ENCODE results near the gene CCDC38.
A peak's percentile ranks its signal among the peaks of the same experiment; 100 is the strongest.

The CCDC38 gene

DNA sequence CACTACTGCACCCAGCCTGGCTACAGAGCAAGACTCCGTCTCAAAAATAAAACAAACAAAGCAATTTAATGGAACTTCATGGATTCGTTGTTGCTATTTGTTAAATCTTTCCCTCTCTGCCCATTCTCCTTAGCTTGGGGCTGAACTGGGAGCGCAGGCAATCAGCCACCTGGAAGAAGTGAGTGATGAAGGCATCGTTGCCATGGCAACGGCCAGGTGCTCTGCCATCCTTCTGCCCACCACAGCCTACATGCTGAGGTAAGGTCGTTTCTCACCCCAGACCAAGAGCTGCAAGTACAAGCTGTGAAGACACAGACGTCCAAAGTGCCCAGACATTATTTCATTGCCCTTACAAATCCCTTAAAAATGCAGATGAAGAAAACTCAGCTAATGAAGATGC lies 19.8 kb upstream of the CCDC38 start:
- no peak for DNase-seq

DNA sequence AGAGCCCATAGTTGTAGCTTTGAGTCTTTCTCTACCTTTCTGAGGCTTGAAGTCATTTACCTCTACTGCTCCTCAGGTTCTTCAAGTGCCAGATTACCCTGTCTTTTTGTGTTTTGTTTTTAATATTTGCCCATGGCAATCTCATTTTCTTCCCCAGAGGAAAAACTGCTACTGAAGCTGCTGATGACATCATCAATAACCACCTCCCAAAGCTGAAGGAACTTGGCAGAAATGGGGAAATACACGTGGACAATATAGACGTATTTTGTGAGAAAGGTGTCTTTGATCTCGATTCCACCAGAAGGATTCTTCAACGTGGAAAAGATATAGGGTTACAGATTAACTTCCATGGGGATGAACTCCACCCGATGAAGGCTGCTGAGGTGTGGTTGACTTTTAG lies 17.8 kb upstream of the CCDC38 start:
- DNase-seq: no peak

DNA sequence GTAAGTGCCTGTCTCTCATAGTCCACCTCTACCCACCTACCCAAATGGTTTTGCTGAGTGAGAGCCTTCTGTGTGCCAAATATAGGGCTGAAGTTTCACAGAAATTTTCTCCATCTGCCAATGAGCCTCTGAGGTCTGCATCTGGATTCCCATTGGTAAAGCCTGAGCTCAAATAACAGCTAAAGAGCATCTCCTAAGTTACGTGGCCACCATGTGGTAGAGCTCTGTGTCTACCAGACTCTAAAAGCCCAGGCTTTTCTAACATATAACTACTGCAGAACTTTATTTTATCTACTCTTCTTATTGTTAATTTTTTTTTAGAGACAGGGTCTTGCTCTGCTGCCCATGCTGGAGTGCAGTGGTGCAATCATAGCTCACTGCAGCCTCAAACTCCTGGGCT lies 16.7 kb upstream of the CCDC38 start:
- no peak for DNase-seq

DNA sequence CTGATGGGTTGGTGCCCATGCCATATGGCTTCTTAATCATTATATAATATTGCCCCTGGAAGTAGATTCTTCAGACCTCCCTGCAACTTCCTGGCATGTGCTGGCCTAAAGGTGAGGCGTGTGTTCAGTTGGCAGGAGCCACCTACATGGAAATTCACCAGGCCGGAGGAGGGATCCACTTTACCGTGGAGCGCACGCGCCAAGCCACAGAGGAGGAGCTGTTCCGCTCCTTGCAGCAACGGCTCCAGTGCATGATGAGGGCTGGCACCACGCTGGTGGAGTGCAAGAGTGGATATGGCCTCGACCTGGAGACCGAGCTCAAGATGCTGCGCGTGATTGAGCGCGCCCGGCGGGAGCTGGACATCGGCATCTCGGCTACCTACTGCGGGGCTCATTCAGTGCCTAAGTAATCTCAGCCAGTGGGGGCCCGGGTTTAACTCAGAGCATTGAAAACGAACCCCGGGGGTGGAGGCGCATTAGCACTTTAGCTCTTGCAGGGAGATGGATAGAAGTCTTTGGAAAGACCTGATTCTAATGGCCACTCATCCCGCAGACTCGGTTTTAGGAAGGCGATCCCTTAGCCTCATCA lies 14.2 kb upstream of the CCDC38 start:
- peak in 1 of 51 donors; percentile 1 for DNase-seq

DNA sequence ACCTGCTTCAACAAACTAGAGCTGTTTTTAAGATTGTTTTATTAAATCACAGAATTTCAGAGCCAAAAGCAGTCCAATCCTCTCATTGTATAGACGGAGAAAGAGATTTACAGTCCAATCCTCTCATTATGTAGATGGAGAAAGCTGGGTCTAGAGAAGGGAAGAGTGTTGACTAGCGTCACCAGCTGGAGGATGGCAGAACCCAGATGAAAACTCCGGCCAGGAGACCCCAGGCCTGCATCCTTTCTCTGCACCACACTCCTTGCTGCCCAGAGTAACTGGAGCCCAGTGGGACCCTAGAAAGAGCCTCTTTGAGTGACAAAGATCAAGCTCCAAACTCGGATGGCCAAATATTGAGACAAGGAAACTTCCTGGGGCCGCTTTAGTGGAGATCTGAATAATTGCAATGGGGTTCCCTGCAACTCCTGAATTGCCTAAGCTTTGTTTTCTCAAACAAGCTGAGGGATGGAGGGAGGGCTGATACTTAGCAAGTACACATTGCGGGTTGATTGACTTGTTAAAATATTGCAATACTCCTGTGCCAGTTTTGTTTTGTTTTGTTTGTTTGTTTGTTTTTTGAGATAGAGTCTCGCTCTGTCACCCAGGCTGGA lies 13.2 kb upstream of the CCDC38 start:
- DNase-seq: no peak

DNA sequence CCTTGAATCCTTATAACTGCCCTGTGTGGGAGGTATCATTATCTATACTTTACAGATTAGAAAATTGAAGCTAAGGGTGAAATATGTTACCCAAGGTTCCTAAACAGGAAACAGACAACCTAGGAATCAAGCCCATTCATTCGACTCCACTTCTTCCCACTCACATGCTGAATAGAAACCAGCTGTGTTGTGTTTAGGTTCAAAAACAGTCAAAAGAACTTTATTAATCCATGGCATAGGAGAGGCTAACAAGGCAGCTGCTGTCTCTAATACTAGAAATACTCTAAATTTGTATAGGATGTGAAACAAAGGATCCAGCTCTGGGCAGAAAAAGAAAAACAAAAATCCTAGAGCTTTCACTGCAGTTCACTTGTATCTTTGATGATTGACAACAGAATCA lies 10.6 kb upstream of the CCDC38 start:
- DNase-seq: no peak

DNA sequence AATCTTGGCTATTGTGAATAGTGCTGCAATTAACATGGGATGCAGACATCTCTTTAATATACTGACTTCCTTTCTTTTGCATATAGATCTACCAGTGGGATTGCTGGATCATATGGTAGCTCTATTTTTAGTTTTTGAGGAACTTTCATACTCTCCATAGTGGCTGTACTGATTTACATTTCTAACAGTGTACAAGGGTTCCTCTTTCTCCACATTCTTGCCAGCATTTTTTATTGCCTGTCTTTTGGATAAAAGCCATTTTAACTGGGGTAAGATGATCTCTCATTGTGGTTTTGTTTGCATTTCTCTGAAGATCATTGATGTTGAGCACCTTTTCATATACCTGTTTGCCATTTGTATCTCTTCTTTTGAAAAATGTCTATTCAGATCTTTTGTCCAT lies 9.1 kb upstream of the CCDC38 start:
- no peak for DNase-seq

DNA sequence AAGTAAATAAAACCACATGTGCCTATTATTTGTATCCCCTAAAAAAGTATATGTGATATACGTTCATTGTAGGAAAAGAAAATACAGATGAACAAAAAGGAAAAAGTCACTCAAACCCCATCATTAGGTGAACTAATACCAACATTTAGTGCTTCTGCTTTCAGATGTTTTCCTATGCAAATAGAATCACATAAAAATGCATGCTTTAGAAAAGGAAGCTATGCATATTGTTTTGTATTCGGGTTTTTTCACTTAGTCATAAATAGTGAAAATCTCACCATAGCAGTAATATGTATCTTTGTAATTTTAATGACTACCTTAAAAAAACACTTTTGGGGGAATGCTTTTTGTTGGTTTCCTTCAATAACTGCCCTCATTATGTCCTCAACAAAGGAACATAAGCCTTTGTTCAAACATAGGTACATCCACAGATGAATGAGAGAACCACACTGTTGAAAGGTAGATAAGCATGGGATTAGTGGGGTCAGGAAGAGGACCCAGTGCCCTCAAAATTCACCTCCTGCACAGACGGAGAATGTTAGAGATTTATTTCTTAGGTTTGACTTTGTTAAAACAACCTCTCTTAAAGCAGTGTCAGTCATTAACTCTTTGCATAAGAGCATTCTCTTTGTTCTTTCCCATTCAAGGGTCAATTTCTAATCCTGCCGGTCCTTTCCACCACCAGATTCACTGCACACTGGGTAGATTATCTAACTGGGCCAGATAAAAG lies 7.2 kb upstream of the CCDC38 start:
- no peak for DNase-seq

DNA sequence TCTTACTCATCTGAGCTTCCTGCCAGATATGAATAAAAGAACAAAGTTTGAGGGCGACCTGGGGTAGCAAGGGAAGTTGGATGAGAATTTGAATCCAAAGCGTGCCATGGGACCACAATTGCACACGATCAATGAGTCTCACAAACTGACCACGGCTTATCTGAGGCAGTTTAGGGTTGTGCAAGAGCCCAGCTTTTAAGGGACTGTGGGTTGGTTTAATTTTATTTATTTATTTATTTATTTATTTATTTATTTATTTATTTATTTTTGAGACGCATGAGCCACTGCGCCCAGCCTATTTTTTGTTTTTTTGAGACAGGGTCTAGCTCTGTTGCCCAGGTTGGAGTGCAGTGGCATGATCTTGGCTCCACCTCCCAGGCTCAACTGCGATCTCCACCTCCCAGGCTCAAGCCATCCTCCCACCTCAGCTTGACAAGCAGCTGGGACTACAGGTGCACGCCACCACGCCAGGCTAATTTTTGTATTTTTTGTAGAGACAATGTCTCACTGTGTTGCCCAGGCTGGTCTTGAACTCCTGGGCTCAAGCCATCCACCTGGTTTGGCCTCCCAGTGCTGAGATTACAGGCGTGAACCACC lies 1.8 kb upstream of the CCDC38 start:
- DNase-seq: no peak

DNA sequence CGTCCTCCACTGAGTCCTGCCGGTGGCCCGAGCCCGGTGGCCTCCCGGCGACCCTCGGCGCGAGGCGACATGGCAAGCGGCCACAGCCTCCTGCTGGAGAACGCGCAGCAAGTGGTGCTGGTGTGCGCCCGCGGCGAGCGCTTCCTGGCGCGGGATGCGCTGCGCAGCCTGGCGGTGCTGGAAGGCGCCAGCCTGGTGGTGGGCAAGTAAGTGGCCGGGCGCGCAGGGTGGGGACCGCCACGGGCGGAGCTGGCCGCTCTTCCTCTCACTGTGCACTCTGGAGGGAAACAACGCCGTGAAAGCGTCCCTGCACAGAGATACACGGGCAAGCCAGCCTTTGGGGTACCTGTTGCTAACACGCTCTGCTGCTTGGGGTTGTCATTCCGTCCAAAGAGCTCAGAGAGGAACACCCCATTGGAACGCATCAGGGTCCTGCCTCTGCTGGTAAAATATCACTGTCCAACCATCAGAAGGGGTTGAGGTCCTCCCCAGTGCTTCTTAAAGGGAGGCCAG lies 972 bp upstream of the CCDC38 start, which contains the start of gene AMDHD1:
TSS of gene AMDHD1 (plus strand) at position 2 of the 513 bp plus-strand sequence. CDS start at position 70, 68 bp downstream.
- DNase-seq: peak in 35 of 51 donors; percentile 3 to 76 (median 34)

DNA sequence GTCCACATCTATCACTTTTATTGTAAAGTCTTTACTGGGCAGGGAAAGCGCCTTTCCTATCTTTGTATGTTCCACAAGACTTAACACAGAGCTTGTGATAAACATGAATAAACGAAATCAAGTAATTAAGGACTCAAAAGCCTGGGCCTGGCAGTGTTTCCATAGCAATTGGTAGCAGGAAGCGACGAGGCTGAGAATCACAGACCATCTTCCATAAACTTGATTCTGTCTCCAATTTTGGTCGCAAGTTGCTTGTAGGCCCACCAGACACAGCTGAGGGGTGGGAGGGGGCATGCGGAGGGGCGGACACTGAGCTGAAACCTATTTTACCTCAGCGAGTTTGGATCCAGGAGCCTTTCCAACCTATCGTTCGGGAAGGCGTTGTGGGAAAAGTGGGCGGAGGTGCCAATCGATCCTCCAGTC lies 302 bp downstream of the CCDC38 start:
- DNase-seq: peak in 3 of 51 donors; percentile 8 to 31 (median 18)

DNA sequence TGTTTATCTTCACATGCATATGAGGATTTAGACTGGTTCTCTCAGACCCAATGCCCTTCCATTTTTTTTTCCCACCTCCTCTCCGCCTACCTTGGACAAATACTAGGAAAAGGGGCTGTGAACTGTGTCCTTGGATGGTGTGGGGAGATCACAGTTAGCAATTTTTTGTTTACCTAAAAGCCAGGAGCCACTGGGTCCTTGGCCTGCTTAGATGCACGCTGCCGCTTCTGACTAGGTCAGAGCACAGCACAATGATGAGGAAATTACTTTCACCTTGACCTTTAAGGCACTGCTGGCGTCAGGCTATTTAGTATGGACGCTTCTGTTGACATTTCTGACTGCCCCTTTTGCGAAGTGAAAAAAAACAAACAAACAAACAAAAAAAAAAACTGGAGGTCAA lies 1.9 kb downstream of the CCDC38 start:
- DNase-seq: no peak

DNA sequence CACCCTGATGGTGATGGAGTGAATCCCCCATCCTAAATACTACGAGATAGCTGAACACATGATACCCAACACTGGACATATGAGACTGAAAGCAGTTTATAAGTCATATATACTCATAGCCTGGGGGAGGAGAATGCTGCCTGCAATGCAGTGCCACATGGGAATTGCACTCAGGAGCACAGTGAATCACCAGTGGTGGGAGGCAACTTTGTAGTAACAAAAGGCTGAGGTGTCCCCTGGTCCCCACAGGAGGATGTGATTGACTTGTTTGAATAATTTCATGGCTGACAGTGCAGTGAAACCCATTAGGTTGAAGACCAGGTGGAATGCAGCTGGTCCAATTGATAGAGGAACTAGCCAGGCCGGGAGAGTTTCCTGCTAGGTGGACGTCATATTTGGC lies 20.2 kb downstream of the CCDC38 start:
- DNase-seq: no peak

DNA sequence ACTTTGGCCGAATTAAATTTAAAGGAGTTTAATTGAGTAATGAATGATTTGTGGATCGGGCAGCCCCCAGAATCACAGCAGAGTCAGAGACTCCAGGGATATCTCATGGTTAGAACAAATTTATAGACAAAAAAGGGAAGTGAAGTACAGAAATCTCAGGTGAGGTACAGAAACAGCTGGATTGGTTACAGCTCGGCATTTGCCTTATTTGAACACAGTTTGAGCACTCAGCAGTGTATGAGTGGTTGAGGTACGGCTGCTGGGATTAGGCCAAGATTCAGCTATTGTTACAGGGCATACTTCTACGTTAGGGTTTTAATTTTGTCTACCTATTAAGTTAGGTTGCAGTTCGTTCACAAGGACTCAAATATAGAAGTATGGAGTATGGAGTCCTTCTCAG lies 23.3 kb downstream of the CCDC38 start:
- DNase-seq: no peak

DNA sequence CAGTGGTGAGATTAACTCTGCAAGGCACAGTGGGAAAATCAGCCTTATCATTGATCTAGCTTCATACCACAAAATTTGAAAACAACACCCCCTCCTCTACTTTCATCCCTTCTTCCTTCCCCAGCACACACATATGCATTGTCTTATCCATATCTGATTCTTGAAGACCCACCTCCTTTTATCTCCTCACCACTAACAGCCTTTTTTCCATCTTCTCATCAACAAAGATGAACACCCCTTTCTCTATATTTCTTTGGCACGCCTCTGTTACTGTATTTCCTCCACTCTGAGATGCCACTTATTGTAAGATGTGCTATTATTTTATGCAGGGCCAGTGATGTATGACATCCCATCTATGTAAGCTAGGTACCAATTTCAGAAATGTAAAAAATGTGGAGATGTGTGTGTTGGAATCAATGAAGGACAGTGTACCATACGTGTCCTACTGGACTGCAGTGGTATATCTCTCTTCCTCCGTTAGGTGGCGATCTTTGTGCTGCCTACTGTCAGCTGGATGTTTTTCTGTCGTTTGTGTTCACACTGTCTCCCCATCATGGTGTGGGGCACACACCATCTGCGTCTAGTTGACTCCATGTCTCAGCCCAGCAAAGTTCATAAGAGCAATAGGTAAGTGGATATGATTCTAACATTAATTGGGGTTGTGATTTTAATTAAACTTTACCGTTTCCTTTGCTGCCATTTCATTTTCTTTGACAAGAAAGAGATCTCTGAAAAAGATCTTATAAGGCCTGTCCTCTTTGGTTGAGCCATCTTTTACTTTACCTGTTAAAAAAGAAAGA lies 24.0 kb downstream of the CCDC38 start:
- peak in 22 of 51 donors; percentile 1 to 38 (median 12) for DNase-seq

DNA sequence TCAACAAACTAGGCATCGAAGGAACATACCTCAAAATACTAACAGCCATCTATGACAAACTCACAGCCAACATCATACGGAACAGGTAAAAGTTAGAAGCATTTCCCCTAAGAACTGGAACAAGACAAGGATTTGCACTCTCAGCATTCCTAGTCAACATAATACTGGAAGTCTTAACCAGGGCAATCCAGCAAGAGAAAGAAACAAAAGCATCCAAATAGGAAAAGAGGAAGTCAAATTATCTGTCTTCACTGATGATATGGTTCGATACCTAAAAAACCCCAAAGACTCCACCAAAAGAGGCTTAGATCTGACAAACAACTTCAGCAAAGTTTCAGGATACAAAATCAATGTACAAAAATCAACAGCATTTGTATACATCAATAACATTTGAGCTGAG lies 32.5 kb downstream of the CCDC38 start:
- DNase-seq: no peak

DNA sequence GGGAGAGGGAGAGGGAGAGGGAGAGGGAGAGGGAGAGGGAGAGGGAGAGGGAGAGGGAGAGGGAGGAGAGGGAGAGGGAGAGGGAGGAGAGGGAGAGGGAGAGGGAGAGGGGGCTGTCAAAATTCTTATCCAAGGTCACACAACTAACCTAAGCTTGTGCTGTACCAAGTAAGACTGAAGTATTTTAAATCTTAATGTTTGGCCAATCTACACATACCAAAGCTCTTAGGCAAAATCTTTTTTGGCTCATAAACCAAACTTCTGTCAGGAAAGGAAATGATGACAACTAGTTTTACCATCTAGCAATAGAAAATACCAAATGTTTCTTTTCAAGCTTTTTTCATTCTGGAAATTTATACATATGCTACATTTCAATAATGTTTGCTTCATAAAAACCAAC lies 33.8 kb downstream of the CCDC38 start:
- no peak for DNase-seq

DNA sequence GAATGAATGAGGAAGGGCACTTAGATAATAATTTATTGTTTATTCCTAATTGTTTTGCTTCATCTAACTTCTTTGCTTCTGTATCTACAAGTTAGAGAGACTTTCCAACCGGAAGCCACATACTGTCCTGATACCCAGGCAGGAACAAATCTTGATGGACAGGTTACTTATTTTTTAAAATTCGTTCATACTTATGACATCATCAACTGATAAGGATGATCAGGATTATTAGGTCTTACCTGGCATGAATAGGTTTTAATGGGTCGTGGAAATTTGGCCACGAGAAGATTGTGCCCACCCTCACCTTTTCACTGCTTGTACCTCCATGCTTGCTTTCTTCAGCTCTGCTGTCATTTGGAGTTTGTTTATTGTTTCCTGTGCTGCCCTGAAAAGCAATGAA lies 44.3 kb downstream of the CCDC38 start:
- DNase-seq: no peak

DNA sequence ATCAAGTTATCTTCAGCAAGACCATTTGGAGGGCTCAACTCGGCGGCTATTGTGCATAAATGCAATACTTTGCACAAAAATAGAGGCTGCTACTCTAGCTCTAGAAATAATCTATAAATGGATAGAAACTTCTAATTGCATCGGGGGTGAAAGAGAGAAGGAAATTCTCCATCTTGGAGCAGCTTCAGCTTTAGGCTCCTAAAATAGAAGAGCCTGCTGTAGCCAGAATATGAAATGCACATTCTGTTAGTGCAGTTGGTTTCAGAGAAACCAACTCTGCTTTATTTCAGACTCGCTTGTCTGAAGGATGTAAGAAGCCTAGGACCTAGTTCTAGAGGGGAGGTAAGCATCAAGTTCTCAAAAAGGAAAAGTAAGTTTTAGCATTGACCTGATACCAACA lies 45.6 kb downstream of the CCDC38 start:
- DNase-seq: no peak

DNA sequence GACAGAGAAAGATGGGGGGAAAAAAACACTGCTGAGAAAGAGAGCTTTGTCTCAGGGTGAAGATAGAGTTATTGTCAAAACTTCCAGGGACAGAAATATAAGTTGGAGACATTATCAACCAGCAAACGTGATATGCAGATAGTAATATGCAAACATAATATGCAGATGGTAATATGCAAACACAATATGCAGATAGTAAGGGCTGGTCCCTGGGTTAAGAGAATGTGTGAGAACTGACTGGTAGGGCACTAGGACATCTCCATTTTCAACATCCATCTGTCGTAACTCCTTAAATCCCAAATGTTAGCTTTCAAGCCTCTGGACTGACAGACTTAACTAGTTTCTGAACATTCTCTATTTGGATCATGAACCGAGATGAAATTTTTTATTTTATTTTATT lies 51.5 kb downstream of the CCDC38 start:
- DNase-seq: no peak

DNA sequence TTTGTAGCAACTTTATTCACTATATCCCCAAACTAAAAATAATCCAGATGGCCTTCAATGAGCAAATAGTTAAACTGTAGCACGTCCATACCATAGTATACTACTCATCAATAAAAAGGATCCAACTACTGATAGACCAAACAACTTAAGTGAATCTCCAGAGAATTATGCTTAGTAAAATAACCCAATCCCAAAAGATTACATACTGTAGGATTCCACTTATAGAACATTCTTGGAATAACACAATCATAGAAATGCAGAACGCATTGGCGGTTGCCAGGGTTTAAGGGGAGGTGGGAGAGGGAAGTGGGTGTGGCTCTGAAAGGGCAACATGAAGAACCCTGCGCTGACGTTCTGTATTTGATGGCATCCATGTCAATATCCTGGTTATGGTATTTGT lies 55.1 kb downstream of the CCDC38 start:
- DNase-seq: no peak

DNA sequence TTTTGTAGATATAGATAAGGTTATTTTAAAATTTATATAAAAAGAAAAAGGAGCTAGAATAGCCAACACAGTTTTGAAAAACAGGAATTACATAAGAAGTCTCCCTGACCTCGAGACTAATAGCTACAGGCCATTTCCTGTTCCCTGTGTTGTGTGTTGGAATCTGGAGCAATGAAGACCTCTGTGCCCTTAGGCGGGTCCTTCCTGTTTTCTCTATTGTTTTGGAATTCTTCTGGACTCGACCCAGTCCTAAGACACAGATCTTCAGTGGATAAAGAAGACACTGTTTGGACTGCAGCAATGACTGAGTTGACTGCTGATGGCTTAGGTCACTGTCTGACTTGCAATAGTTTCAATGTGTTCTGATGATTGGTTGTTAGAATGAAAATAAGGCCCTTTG lies 57.4 kb downstream of the CCDC38 start:
- DNase-seq: no peak

All from hypothalamus (tissue), 51 donors.